DOHH2 (cell line): ENCODE data around the gene NDUFAF2.

Source experiments
- EZH2phosphoT487 ChIP-seq: fragments of 200-600 bp; sonication (generic); IDR thresholded peaks from 2 replicates; pipeline ENCODE4 v1.6.1; 2017; ENCODE audit warnings: borderline replicate concordance, mild to moderate bottlenecking, antibody characterized with exemption, low read length, moderate library complexity, mixed read lengths
- TF ChIP-seq, protein P1 (sequence below): fragments of 200-600 bp; sonication (generic); IDR thresholded peaks from one replicate; pipeline ENCODE4 v1.5.1; 2014; ENCODE audit warnings: antibody characterized with exemption, mild to moderate bottlenecking, low read depth, low read length; ENCODE audit not compliant: poor library complexity, severe bottlenecking

- TF ChIP-seq, protein P1, sequence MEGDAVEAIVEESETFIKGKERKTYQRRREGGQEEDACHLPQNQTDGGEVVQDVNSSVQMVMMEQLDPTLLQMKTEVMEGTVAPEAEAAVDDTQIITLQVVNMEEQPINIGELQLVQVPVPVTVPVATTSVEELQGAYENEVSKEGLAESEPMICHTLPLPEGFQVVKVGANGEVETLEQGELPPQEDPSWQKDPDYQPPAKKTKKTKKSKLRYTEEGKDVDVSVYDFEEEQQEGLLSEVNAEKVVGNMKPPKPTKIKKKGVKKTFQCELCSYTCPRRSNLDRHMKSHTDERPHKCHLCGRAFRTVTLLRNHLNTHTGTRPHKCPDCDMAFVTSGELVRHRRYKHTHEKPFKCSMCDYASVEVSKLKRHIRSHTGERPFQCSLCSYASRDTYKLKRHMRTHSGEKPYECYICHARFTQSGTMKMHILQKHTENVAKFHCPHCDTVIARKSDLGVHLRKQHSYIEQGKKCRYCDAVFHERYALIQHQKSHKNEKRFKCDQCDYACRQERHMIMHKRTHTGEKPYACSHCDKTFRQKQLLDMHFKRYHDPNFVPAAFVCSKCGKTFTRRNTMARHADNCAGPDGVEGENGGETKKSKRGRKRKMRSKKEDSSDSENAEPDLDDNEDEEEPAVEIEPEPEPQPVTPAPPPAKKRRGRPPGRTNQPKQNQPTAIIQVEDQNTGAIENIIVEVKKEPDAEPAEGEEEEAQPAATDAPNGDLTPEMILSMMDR, result no peak
- no peak for TF ChIP-seq EZH2phosphoT487
These were observed 64.9 kb downstream of the NDUFAF2 start for GRCh38 chr5:61009907-61010306.
